IPS DF 19.7 (cell line): Measurements from ENCODE around the gene N4BP2L1.

ENCODE experiments used
- DNase-seq: peaks from one replicate; pipeline ENCODE4 v3.0.0-alpha.2; 2013; ENCODE audit warnings: low read depth, low spot score

Gene N4BP2L1

DNA sequence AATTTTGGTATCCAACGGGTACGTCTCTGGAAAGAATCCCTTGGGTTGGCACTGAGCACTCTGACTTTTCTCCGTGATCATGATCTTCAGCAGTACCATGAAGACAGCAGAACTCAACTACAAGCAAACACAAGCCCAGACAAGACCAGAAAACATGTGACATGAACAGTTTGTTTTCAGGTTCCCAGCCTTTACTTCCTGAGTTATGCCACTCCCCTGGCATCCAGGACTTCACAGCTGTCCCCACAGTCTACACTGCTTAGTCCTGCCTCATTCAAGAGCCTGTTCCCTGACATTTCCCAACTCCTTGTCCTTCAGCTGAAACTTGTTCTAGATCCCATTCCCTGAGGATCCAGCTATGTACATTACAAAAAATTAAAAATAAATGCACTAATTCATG, 4.9 kb upstream of the N4BP2L1 start:
- DNase-seq, result no peak

DNA sequence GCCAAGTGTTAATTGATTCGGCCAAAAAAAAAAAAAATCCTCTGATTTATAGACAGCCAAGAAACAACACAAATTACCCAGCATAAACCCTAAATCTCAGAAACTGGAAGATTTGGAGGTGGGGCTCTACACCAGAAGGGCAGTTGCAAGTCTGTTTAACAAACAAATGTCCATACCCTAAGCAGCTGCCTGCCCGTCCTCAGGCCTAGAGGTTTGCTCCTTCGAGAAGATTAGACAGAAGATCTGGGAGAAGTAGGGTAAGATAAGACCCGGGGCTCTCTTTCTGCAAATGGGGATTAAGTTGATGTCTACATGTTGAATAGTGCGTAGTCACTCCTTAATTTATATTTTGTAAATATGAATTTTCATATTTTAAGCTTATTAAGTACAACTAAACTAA, 3.4 kb upstream of the N4BP2L1 start:
- no peak for DNase-seq

DNA sequence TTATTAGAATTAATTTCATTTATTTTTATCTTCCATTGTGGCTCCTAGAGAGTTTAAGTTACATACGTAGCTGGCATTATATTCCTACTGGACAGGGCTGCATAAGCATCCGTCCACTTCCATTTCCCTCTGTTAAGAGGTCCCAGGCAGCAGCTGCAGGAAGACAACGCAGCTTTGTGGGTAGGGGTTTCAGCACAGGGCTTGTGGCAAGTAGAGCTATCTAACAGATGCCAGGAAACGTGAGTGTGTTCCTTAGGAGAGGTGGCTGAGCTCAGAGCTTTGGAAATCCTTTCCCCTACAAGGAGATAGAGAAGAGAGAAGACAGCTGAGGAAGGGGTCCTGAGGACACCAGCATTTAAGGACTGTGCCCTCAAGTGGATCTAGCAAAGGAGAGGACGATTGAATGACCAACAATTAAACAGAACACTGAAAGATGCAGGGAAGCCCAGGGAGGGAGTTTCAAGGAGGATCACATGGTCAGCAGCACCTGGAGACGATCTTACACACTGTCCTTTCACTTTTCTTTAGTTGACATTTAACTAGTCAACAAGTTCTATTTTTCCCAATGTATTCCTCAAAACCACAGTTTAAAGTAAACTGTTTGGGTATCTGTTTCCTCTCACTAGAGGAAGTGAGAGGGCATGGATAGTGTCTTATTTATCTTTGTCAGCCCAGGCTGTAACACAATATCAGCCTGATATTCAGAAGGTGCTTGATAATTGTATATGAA, 2.3 kb upstream of the N4BP2L1 start:
- no peak for DNase-seq

DNA sequence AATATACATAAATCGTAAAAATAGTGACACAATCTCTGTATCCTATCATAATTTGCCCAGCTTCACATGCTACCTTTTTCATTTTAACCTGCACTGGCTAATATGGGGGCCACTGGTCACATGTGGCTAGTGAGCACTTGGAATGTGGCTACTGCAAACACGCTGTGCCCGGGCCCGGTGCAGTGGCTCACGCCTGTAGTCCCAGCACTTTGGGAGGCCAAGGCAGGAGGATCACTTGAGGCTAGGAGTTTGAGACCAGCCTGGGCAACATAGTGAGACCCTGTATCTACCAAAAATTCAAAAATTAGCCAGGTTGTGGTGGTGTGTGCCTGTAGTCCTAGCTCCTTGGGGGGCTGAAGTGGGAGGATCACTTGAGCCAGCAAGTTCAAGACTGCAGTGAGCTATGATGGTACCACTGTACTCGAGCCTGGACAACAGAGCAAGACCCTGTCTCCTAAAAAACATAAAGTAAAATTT, 1.5 kb upstream of the N4BP2L1 start:
- DNase-seq, result no peak

DNA sequence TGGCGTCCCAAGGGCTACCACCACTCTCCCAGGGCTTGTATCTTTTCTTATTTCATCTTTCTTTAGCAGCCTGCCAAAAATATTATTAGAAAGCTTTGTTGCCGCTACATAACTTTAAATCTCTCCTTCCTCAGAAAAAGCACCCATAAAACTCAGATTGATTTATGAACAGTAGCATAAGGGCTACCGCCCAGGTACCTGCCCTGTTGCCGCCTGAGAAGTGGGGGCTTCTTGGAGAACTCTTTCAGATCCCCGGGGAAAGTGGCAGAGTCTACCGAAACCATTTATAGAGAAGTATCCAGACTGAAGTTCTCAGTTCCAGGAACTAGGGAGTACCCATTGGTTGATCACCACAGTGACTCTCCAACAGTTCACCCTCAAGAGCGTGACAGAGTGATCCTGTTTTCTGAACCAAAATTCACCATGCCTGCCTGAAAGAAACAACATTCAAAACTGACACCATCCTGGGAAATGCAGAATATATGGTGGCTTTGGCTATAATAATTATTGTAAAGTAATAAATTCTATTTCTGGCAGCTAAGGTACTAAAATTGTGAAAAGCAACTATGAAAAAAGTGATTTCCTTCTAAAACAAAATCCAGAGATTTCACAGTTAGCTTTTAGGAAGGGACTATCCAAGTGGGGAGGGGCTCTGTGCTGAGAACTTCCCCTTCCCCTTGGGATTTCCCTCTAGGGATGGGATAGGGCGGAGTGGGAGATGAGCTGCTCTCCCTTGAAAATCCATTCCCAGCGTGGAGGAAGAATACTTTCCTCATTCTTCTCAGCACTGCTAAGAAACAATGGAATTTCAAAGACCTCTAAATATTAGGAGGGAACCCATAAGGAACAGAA, 877 bp upstream of the N4BP2L1 start:
- DNase-seq, result no peak

DNA sequence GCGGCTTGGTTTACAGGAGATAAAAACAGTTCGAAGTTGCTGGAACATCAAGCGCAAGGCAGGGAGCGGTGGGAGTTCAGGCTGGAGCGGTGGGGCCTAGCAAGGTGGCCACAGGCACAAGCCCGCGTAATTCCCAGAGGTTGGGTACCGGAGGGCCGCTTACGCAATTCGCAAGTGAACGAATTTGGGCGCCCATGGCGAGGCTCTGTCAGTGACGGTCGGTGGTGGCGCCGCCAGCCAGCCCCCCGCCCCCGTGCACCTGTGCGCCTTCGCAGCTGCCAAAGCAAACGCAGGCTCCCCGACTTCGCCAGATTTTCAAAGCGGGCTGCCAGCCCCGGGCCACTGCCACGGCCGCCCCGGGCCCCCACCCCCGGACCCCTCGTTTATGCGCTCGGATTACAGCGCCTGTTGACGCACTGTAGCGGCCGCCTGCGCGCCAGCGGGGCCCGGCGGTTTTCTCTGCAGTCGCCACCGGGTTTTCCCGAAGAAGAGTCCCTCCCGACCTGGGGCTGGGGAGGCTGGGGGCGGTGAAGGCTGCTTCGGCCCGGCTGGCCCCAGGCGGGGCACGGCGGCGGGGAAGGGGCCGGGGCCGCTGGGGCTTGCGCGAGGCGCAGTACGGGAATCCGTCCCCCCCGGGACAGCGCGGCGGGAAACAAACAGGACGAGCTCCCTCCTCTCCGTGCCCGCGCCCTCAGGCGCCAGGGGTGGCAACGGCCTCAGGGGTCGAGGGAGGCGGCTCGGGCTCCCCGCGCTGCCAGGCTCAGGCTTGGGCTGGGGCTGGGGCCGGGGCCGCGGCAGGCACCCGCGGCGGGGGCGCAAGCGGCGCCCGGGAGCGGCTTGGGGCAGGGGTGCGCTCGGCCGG, 709 bp downstream of the N4BP2L1 start:
- DNase-seq, result no peak

DNA sequence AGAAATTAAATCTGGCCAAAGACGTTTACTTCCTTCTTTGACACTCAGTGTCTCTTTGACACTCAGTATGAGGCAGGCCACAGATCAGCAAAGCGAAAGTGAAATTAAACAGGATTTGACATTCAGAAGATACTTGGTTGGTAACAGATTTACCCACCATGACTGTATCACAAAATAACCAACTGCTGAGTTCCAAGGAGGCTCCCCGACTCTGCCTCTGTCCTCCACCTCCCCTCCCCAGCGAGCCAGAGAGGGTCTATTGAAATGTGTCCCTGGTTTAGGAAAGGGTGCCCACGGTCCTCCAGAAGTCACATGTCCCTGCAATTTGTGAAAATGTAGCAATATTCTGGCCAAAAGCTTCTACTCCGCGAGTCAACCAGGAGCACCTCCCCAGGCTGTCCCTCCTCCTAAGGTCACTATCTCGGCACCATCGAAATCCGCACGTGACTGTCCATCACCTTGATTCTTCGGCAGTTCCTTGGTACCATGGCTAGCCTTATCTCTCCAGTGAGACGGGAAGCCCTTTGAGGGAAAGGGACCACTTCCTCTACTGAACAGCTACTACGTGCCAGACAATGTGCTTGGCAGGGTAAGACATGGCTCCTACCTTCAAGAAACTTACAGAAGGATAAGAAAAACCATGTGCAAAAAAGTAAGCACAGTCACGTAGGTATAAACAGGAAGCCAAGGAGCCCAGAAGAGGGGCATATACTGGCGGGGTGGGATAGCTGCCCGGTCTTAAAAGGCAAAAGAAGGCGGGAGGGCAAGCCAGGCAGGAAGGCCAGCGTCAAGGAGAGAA, 1.5 kb downstream of the N4BP2L1 start:
- DNase-seq, result no peak

DNA sequence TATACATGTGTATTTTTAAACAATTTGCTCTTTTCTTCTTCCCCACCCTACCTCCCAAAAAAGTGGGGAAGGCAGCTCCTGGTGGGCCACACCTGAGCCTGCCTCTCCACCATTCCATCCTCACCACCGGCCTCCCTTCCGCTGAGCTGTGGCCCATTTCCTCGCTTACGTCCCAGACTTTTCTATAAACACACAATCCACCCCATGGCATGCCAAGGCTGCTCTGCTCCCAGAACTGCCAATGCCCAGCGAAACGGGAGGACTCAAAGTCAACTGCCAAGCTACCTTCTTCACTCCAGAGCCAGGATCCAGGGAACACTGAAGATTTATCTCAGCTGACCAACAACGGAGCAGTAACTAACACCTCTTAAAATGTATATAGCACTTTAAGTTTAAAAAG, 2.8 kb downstream of the N4BP2L1 start:
- no peak for DNase-seq

DNA sequence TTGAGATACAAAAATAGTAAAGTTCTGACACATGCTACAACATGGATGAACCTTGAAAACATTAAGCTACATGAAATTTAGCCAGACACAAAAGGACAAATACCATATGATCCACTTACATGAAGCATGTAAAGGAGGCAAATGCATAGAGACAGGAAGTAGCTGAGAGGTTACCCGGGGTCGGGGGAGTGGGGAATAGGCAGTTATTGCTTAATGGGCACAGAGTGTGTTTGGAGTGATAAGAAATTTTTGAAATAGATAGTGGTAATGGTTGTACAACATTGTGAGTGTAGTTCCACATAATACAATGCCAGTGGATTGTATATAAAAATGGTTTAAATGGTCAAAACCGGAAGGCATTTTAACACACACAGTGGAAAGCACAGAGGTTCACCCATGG, 4.3 kb downstream of the N4BP2L1 start:
- DNase-seq, result no peak

DNA sequence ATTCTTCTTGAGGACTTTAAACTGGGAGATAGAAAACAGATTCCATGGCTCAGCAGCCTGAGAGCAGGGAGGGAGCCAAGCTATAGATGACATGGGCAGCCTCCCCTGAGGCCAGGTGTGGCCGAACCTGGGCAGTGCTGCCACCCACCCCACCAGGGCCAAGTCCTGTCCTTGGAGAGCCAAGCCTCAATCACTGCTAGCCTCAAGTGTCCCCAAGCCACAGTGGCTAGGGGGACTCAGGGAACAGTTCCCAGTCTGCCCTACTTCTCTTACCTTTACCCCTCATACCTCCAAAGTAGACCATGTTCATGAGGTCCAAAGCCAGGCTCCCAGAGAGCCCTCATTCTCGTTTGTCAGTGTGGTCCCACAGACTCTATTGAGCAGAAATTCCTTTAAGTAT, 8.1 kb downstream of the N4BP2L1 start:
- DNase-seq, result no peak

DNA sequence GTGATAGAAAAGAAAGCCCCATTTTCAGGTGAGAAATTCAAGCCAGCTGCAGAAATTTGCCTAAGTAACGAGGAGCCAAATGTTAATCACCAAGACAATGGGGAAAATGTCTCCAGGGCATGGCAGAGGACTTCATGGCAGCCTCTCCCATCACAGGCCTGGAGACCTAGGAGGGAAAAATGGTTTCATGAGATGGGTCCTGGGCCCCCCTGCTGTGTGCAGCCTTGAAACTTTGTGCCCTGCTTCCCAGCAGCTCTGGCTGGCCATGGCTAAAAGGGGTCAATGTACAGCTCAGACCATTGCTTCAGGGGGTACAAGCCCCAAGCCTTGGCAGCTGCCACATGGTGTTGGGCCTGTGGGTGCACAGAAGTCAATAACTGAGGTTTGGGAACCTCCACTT, 9.9 kb downstream of the N4BP2L1 start:
- DNase-seq, result no peak

DNA sequence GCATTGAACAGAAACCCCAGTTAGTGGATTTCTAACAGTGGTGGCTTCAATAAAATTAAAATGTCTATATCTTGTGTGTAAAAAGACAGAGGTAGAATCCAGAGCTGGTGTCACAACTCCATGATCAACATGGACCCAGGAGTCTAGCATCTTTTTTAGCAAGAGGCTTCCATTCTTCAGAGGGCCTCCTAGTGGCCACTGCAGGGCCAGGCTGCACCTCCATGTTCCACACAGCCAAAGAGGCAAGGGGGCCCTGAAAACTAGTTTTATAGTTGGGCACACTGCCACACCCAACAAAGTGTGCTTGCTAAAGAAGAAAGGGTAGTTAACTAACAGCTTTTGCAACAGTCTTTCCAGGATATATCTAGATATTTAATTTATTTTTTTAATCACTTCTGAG, 12.9 kb downstream of the N4BP2L1 start:
- no peak for DNase-seq

DNA sequence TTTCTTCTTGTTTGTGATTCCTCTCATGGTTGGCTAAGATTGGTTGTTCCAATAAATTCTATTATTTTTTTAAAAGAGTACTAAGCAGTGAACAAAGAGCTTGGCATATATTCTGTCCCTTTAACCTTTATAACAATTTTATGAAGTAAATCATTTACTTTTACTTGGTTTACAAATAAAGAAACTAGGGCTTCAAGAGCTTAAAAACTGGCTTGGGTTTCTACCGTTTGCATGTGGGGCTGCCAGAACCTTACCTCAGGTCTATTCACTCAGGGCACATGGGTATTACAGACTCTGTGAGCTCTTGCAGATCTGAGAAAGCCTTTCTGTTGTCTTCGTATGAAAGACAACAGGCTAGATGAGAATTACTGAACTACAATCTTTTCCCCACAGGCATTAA, 13.3 kb downstream of the N4BP2L1 start:
- DNase-seq, result no peak

DNA sequence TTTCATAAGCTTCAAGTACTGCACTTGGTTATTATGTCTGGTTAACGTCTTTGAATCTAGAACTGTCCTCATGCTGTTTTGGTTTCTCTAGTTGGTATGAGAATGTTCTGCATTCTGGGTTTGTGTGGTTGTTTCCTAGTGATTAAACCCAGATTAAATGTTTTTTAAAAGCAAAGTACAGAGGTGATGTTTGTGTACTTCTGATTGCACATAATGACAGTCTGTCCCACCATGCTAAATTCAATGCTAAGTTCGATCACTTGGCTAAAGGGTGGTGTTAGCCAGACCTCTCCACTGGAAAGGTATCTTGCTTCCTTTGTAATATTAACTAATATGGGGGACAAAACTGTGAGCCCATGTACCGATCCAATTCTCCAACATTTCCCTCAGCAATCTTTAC, 14.6 kb downstream of the N4BP2L1 start:
- DNase-seq, result no peak

DNA sequence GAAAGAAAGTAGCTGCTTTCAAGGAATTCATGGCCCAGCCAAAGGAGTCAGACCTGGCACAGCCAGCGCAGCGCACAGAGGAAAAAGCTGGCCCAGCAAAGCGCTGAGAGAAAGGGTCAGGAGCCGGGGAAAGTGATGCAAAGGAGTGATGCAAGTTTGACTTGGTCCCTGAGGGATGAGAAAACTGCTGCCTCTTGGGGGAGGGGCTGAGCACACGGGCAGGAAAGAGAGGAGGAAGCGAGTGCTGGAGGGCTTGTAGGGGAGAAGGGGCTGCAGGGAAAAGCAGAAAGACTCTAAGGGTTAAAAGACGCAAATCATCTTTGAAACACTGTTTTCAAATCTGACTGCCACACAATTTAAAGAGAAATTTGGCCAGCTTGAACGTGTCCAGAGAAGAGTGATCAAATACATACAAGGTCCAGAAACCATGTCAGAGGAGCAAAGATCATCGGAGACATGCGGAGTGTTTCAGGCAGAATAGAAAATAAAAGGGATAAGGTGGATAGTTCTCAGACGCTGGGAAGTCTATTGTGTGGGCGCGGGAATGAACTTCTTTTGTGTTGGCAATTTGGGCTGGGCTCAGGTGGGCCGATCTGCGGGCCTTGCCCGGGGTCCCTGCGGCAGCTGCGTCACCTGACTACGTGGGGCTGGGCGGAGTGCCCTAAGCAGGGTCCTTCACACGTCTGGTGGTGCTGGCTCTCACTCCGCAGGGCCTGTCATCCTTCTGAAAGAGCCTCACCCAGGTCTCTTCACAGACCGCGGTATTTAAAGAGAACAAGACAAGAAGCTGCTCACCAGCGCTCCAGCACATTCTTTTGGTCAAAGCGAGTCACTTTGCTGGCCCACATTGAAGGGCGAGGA, 18.1 kb downstream of the N4BP2L1 start:
- DNase-seq, result peak; percentile 81

DNA sequence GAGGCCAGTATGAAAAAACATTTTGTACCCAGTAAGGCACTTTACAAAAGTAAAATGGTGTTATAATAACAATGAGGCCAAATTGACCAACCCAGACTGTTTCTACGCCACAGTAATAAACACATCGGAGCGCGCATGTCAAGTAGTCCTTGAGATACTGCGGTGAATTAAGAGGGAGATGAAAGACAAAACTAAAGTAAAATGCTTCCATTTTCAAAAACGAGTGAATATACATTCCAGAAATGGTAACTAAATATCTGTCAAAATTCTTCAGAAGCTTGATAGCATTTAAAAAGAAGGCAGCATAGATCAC, 19.0 kb downstream of the N4BP2L1 start:
- no peak for DNase-seq

DNA sequence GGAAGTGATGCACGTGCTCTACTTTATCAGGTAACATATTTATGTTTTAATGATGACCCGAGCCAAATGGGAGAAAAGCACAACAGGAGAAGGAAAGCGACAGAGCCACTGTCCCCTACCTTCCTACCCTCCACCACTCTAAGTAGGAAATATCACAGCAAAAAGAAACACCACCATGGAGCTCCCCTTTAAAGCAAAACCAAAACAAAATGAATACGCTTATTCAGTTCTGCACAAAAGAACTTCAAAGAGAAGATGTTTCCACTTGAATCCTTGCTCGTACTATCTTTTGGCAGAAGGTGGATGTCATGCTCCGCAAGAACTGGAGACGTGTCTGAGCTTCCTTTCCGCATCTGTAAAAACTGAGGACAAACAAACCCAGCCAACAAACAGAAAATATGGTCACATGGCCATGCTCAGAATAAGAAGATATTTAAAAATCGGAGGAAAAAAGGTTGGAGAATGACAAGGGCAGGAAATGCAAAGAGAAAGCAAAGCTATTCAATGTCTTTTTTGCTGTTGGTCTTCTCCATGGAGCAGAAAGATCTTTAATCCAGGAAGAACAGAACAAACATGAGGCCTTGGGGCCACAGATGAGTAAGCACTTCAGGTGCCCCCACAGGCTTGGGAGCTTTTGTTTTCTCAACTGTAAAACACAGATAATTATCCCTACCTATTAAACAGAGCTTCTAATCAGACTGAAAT, 19.5 kb downstream of the N4BP2L1 start:
- DNase-seq, result no peak

DNA sequence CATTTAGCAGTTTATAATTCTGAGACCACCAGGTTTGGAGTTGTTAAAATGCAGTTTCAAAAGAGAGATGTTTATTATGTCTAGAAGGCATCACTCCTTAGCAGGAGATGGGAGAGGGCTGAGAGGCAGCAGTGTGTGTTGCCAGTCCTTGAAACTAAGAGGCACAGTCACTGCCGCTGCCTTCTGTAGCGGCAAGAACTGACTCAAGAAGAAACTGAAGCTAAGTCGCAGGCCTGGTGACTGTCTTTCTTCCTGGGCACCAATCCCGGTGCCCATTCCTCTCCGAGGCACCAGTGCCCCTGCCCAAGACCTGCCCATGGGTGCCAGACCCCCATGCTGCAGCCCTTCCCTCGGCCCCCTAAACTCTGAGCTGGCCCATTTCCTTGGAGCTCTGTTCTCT, 20.1 kb downstream of the N4BP2L1 start:
- no peak for DNase-seq

DNA sequence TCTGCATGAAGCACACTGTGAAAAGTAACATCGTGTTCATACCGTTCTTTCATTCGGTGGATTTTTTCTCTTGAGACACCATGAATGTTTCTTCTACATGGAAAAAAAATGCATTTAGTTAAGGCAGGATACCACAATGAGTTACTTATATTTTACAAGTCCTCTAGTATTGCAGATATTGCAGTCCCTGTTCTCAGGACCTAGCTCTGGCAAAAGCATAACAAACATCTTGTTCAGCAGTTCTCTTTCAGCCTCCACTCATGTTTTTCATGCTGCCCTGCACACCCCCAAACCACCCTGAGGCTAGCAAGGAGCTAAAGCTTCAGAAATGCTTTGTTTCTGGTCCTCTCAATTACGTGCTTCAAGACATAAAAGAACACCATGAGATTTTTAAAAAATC, 24.8 kb downstream of the N4BP2L1 start:
- DNase-seq, result no peak

DNA sequence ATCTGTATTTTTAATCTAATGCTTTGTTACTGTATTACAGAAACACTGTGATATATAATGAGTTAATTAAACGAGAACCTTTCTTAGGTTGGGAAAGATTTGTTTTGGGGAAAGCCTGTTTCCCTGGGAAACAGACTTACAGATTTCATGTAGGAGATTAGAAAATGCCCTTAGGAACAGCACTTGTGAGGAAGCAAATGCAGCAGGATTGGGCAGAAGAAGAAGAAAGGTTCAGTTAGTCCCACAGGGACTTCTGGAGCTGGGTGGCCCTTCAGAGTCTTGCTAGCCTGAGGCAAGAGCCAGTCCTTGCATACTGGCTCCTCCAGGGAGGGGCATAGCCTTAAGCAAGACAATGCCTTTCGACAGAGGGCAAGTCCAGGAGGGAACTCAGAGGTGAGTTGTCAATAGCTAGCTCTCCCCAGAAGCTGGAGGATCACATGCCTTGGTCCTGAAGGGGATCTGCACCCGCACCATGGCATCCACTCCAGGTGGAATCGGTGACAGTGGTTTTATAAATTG, 36.8 kb downstream of the N4BP2L1 start:
- no peak for DNase-seq
